ENCODE data around the gene HHLA2. TPM values are rescaled to one million over a fixed set of nuclear protein-coding genes. Genes with fewer than 3 reads are reported as not detected.

Gene HHLA2
- total RNA-seq, 1 donor from 2014 or later = 0.26 TPM

- Histone ChIP-seq H3K27ac (no peak overlapping the region), H3K4me3 (no peak overlapping the region), H3K27me3 (no peaks in the 10 kb centered on the region), H3K4me1 (no peaks in the 10 kb centered on the region), H3K36me3 (no peaks in the 10 kb centered on the region), H3K9me3 (no peaks in the 10 kb centered on the region)
- no peak for TF ChIP-seq CTCF (IDR thresholded peaks at IDR 0.05)
- intact Hi-C loops (cut with DNase I) = no loop called here
- ATAC-seq (no peak), DNase-seq (no peak)
These were observed 95.7 kb downstream of the HHLA2 start for GRCh38 chr3:108391917-108392593.

- Histone ChIP-seq H3K36me3 (no peaks in the 10 kb centered on the region), H3K4me3 (no peak overlapping the region), H3K27ac (no peak overlapping the region), H3K9me3 (no peaks in the 10 kb centered on the region), H3K4me1 (no peaks in the 10 kb centered on the region), H3K27me3 (no peaks in the 10 kb centered on the region)
- no peak for DNase-seq
- no peak for ATAC-seq
- intact Hi-C loops (cut with DNase I) = no loop called here
- no peak for TF ChIP-seq CTCF (IDR thresholded peaks at IDR 0.05)
These were observed 97.0 kb downstream of the HHLA2 start for GRCh38 chr3:108393128-108393900.

- ATAC-seq (no peak), DNase-seq (no peak)
These were observed 97.7 kb downstream of the HHLA2 start for GRCh38 chr3:108394016-108394415.

GRCh38 chr3:108394563-108394962 lies 98.2 kb downstream of the HHLA2 start:
- Histone ChIP-seq H3K27ac (no peak overlapping the region), H3K36me3 (no peaks in the 10 kb centered on the region), H3K9me3 (no peaks in the 10 kb centered on the region), H3K4me1 (no peaks in the 10 kb centered on the region), H3K27me3 (no peaks in the 10 kb centered on the region), H3K4me3 (no peak overlapping the region)
- intact Hi-C loops (cut with DNase I) = no loop called here
- TF ChIP-seq CTCF (IDR thresholded peaks at IDR 0.05) = no peak
- ATAC-seq (no peak), DNase-seq (no peak)

More at GRCh38 chr3:108394016-108394415, 97.7 kb downstream of the HHLA2 start:
- Histone ChIP-seq H3K9me3 (no peaks in the 10 kb centered on the region), H3K27me3 (no peaks in the 10 kb centered on the region), H3K4me1 (no peaks in the 10 kb centered on the region), H3K36me3 (no peaks in the 10 kb centered on the region), H3K4me3 (no peak overlapping the region), H3K27ac (no peak overlapping the region)
- no peak for TF ChIP-seq CTCF (IDR thresholded peaks at IDR 0.05)
- intact Hi-C loops (cut with DNase I) = no loop called here

GRCh38 chr3:108396336-108396735 lies 100.0 kb downstream of the HHLA2 start:
- DNase-seq (no peak), ATAC-seq (no peak)
- TF ChIP-seq CTCF (IDR thresholded peaks at IDR 0.05) = no peak
- H3K36me3 ChIP-seq = no peaks in the 10 kb centered on the region
- H3K4me3 ChIP-seq = no peak overlapping the region
- H3K4me1 ChIP-seq = no peaks in the 10 kb centered on the region
- no peak overlapping the region for H3K27ac ChIP-seq
- no peaks in the 10 kb centered on the region for H3K9me3 ChIP-seq
- intact Hi-C loops (cut with DNase I) = no loop called here
- H3K27me3 ChIP-seq = no peaks in the 10 kb centered on the region
